PC-3 (cell line): ENCODE results near the gene PTPN14.

Source experiments
- EZH2 ChIP-seq: fragments of 300-600 bp; sonication (generic); IDR thresholded peaks from one replicate; pipeline ENCODE4 v1.6.1; 2017; ENCODE audit warnings: antibody characterized with exemption, mild to moderate bottlenecking, low read length; ENCODE audit not compliant: unreplicated experiment
- EZH2phosphoT487 ChIP-seq: fragments of 300-600 bp; sonication (generic); IDR thresholded peaks from 2 replicates; pipeline ENCODE4 v1.6.1; 2018; ENCODE audit warnings: mild to moderate bottlenecking, antibody characterized with exemption, low read length, borderline replicate concordance
- TF ChIP-seq, protein P1 (sequence below): fragments of 300-600 bp; sonication (generic); conservative IDR thresholded peaks from 2 replicates; pipeline ENCODE4 v1.5.1; 2017; ENCODE audit warnings: antibody characterized with exemption, low read depth, mild to moderate bottlenecking, low read length

- TF ChIP-seq EZH2phosphoT487 (no peak), EZH2 (no peak)
- TF ChIP-seq, protein P1, sequence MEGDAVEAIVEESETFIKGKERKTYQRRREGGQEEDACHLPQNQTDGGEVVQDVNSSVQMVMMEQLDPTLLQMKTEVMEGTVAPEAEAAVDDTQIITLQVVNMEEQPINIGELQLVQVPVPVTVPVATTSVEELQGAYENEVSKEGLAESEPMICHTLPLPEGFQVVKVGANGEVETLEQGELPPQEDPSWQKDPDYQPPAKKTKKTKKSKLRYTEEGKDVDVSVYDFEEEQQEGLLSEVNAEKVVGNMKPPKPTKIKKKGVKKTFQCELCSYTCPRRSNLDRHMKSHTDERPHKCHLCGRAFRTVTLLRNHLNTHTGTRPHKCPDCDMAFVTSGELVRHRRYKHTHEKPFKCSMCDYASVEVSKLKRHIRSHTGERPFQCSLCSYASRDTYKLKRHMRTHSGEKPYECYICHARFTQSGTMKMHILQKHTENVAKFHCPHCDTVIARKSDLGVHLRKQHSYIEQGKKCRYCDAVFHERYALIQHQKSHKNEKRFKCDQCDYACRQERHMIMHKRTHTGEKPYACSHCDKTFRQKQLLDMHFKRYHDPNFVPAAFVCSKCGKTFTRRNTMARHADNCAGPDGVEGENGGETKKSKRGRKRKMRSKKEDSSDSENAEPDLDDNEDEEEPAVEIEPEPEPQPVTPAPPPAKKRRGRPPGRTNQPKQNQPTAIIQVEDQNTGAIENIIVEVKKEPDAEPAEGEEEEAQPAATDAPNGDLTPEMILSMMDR = no peak
Observed at GRCh38 chr1:214314178-214314843, 237.1 kb downstream of the PTPN14 start.
